ENCODE data around the gene OMP. TPM values are rescaled to one million over a fixed set of nuclear protein-coding genes. Genes with fewer than 3 reads are reported as not detected.

OMP gene
- polyA plus RNA-seq, 1 donor from 2014 or later: not detected

- TF ChIP-seq, protein P1, sequence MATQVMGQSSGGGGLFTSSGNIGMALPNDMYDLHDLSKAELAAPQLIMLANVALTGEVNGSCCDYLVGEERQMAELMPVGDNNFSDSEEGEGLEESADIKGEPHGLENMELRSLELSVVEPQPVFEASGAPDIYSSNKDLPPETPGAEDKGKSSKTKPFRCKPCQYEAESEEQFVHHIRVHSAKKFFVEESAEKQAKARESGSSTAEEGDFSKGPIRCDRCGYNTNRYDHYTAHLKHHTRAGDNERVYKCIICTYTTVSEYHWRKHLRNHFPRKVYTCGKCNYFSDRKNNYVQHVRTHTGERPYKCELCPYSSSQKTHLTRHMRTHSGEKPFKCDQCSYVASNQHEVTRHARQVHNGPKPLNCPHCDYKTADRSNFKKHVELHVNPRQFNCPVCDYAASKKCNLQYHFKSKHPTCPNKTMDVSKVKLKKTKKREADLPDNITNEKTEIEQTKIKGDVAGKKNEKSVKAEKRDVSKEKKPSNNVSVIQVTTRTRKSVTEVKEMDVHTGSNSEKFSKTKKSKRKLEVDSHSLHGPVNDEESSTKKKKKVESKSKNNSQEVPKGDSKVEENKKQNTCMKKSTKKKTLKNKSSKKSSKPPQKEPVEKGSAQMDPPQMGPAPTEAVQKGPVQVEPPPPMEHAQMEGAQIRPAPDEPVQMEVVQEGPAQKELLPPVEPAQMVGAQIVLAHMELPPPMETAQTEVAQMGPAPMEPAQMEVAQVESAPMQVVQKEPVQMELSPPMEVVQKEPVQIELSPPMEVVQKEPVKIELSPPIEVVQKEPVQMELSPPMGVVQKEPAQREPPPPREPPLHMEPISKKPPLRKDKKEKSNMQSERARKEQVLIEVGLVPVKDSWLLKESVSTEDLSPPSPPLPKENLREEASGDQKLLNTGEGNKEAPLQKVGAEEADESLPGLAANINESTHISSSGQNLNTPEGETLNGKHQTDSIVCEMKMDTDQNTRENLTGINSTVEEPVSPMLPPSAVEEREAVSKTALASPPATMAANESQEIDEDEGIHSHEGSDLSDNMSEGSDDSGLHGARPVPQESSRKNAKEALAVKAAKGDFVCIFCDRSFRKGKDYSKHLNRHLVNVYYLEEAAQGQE (IDR thresholded peaks at IDR 0.05; ENCODE audit: borderline replicate concordance): no peak
- TF ChIP-seq SMC3 (conservative IDR thresholded peaks at IDR 0.05; ENCODE audit: poor library complexity): no peak
Observed at GRCh38 chr11:77122576-77123212, 20.1 kb downstream of the OMP start (continued).

DNA sequence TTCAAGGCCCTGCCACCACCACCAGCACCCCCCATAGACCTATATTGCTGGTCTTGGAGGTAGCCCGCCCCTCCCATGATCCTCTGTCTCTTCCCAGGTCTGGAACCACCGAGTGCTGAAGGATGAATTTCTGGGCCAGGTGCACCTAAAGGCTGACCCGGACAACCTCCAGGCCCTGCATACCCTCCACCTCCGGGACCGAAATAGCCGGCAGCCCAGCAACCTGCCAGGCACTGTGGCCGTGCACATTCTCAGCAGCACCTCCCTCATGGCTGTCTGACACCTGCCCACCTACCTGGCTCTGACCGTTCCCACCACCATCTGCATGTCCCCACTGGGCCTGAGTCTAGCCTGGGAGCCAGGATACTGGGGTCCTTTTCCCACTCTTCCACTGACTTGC, 21.0 kb downstream of the OMP start:
- Histone ChIP-seq H3K36me3 (ENCODE audit: insufficient read depth, low read length) (no peaks in the 10 kb centered on the region), H3K79me2 (replicated peaks; ENCODE audit: insufficient read depth, low read length) (no peaks in the 10 kb centered on the region), H3K27ac (ENCODE audit: low read length) (no peak overlapping the region), H3K4me3 (ENCODE audit: low read length) (no peak overlapping the region), H3K9me3 (ENCODE audit: low read length) (no peaks in the 10 kb centered on the region), H3K9me2 (ENCODE audit: insufficient read depth, low read length) (no peaks in the 10 kb centered on the region), H3K4me2 (ENCODE audit: low read length) (no peak overlapping the region), H3K9ac (ENCODE audit: low read length) (no peak overlapping the region), H2AFZ (ENCODE audit: low read depth, low read length) (no peak overlapping the region), H4K20me1 (ENCODE audit: insufficient read depth) (no peaks in the 10 kb centered on the region), H3F3A (ENCODE audit: insufficient read depth, low read length, poor library complexity, severe bottlenecking) (no peaks in the 10 kb centered on the region), H3K27me3 (ENCODE audit: insufficient read depth, low read depth, low read length) (no peaks in the 10 kb centered on the region)
- TF ChIP-seq EZH2 (IDR thresholded peaks at IDR 0.05; ENCODE audit: borderline replicate concordance, insufficient read depth, low read length, poor library complexity, severe bottlenecking): no peak
- TF ChIP-seq, protein P1 (IDR thresholded peaks at IDR 0.05; ENCODE audit: borderline replicate concordance): no peak
- no peak for TF ChIP-seq TAF1 (IDR thresholded peaks at IDR 0.05; ENCODE audit: low read depth)
- no peak for TF ChIP-seq SMC3 (conservative IDR thresholded peaks at IDR 0.05; ENCODE audit: poor library complexity)
- TF ChIP-seq RAD21 (conservative IDR thresholded peaks at IDR 0.05): no peak
- no peak for TF ChIP-seq EP300 (conservative IDR thresholded peaks at IDR 0.05; ENCODE audit: poor library complexity, severe bottlenecking)
- TF ChIP-seq, protein P2, sequence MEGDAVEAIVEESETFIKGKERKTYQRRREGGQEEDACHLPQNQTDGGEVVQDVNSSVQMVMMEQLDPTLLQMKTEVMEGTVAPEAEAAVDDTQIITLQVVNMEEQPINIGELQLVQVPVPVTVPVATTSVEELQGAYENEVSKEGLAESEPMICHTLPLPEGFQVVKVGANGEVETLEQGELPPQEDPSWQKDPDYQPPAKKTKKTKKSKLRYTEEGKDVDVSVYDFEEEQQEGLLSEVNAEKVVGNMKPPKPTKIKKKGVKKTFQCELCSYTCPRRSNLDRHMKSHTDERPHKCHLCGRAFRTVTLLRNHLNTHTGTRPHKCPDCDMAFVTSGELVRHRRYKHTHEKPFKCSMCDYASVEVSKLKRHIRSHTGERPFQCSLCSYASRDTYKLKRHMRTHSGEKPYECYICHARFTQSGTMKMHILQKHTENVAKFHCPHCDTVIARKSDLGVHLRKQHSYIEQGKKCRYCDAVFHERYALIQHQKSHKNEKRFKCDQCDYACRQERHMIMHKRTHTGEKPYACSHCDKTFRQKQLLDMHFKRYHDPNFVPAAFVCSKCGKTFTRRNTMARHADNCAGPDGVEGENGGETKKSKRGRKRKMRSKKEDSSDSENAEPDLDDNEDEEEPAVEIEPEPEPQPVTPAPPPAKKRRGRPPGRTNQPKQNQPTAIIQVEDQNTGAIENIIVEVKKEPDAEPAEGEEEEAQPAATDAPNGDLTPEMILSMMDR (IDR thresholded peaks at IDR 0.05; ENCODE audit: poor library complexity, severe bottlenecking): no peak
- no peak for TF ChIP-seq MXI1 (conservative IDR thresholded peaks at IDR 0.05; ENCODE audit: poor library complexity, severe bottlenecking)
- TF ChIP-seq POLR2AphosphoS5 (IDR thresholded peaks at IDR 0.05): no peak
